Kidney (tissue), 14 donors: ENCODE measurements around the gene KATNB1. TPM values are rescaled to one million over a fixed set of nuclear protein-coding genes. Genes with fewer than 3 reads are reported as not detected.
A peak's percentile ranks its signal among the peaks of the same experiment; 100 is the strongest.

Experiments
- DNase-seq, 5 donors: peaks; one replicate each; pipeline ENCODE4 v3.0.0-alpha.2; 2013 to 2020
- FAIRE-seq: peaks from 2 replicates; lab custom pipeline; 2012; peaks lifted over from hg19 to GRCh38; lab: Jason Lieb, UNC
- H3K27ac ChIP-seq, 2 donors: one replicate each; pipeline ENCODE4 v1.7.0; 2013; ENCODE audit warnings: low read depth in 2 of 2, low read length in 2 of 2, inconsistent platforms in 1 of 2
- H3K27me3 ChIP-seq: one replicate; pipeline ENCODE4 v1.7.1; 2013; ENCODE audit warnings: low read length, inconsistent platforms; ENCODE audit not compliant: control insufficient read depth, insufficient read depth
- H3K36me3 ChIP-seq, 3 donors: one replicate each; pipeline versions ENCODE4 v1.7.0 to v1.7.1; 2013; ENCODE audit warnings: low read length in 3 of 3, control low read depth in 1 of 3, inconsistent platforms in 1 of 3; ENCODE audit not compliant: insufficient read depth in 3 of 3, control insufficient read depth in 2 of 3
- H3K4me1 ChIP-seq, 3 donors: one replicate each; pipeline versions ENCODE4 v1.7.0 to v1.7.1; 2013; ENCODE audit warnings: low read length in 3 of 3, inconsistent platforms in 1 of 3, low read depth in 1 of 3; ENCODE audit not compliant: control insufficient read depth in 2 of 3, insufficient read depth in 2 of 3
- H3K4me3 ChIP-seq, 3 donors: one replicate each; pipeline versions ENCODE4 v1.7.0 to v1.8.1; 2013; ENCODE audit warnings: low read length in 3 of 3, control low read depth in 1 of 3, inconsistent platforms in 1 of 3
- H3K9ac ChIP-seq, 3 donors: one replicate each; pipeline versions ENCODE4 v1.7.0 to v1.7.1; 2013; ENCODE audit warnings: low read length in 3 of 3, control low read depth in 1 of 3, inconsistent platforms in 1 of 3
- H3K9me3 ChIP-seq, 3 donors: one replicate each; pipeline versions ENCODE4 v1.7.0 to v1.7.1; 2013; ENCODE audit warnings: low read length in 3 of 3, control low read depth in 1 of 3, inconsistent platforms in 1 of 3; ENCODE audit not compliant: control insufficient read depth in 2 of 3, insufficient read depth in 1 of 3
- CTCF ChIP-seq: IDR thresholded peaks from 3 replicates; pipeline ENCODE4 v1.5.1; 2012; ENCODE audit warnings: mild to moderate bottlenecking, moderate library complexity, borderline replicate concordance; ENCODE audit not compliant: insufficient read depth; ENCODE audit errors: extremely low read depth
- intact Hi-C: fragments of 100-400 bp; cut with DNase I; formaldehyde crosslinking; loops from one replicate; pipeline ENCODE4 v1.11.1; 2022
- polyA plus RNA-seq: library from polyadenylated mRNA; stranded (reverse); fragments of 350-450 nt; fragmentation: Illumina TruSeq; extraction: RNeasy Lipid Tissue Mini Kit (QIAGEN cat#74804); gene quantifications from one replicate; pipeline ENCODE4 v1.2.3, GENCODE V29; 2014; ENCODE audit warnings: low read depth, low replicate concordance; ENCODE audit not compliant: insufficient read depth
- total RNA-seq: library from RNA; stranded (reverse); fragmentation: NEBNext Ultra II Directional; extraction: Animal tissue kit (Norgen Biotek cat#: 25700); gene quantifications from one replicate; pipeline ENCODE4 v1.2.1, GENCODE V29; 2021
- donor health status: control.
- donor health status: control.
- donor health status: control.
- donor health status: control.
- donor health status: control.
- donor health status: DM: yes; HTN: yes; CAD: no.
- donor health status: Normal renal cell carcinoma (clear cell type).

The KATNB1 gene
- total and polyA plus RNA-seq, 2 donors from 2014 or later: 13.9 to 14.5 TPM

DNA sequence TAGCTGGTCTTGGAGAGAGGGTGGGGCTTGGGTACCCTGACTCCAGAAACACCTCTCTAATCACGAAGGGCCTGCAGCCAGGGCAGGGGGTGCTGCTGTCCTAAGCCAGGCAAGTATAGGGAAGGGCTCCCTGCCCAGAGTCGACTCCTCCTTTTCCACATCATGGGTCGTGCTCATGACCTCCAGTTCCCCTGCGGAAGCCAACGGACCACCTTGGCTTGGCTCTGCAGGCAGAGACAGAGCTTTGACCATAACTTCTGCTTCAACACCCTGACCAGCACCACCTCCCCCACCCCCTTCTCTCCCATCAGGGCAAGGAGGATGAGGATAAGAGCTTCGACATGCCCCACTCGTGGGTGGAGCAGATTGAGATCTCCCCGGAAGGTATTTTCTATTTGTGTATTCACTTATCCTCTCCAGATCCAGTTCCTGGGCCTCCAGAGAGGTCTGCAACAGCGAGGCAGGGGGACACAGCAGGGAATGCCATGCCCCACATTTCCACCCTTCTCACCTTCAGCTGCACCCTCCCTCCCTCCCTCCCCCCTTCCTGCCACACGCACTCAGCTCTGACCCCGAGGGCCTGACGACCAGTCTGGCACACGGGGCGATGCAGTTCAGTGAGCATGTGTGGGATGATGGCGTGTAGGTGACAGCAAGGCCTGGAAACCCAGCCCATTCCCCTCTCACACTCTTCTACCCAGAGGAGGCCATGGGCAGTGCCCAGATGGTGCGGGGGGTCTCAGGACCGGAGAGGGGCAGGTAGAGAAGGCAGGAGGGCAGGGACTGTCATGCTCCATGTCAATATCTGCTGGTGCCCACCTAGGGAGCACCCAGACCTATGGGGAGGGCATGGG lies 14.0 kb upstream of the KATNB1 start:
- H3K36me3 ChIP-seq: no peaks in the 10 kb centered on the region
- FAIRE-seq (no peak), DNase-seq (peak in 4 of 5 donors; percentile 40 to 68 (median 60))
- no peak overlapping the region for H3K4me3 ChIP-seq
- H3K4me1 ChIP-seq: no peaks in the 10 kb centered on the region
- no peaks in the 10 kb centered on the region for H3K9me3 ChIP-seq
- H3K27me3 ChIP-seq: no peaks in the 10 kb centered on the region
- TF ChIP-seq CTCF: no peak
- no peak overlapping the region for H3K9ac ChIP-seq
- intact Hi-C loops: no loop called here
- no peak overlapping the region for H3K27ac ChIP-seq

DNA sequence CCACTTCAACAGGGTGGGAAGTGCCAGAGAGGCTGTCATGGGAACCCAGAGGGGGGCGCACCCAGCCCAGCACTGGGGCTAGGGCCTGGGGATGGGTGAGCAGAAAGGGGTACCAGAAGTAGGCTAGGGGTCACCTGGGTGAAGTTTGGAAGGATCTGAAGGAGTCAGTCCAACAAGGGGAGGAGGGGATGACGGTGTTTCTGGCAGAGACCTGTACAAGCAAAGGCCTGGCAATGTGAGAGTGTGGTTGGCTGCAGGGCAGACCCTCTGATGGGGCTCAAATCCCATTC lies 13.4 kb upstream of the KATNB1 start:
- TF ChIP-seq CTCF: no peak
- FAIRE-seq (no peak), DNase-seq (no peak)
- Histone ChIP-seq H3K4me3 (no peak overlapping the region), H3K4me1 (no peaks in the 10 kb centered on the region), H3K27ac (no peak overlapping the region), H3K27me3 (no peaks in the 10 kb centered on the region), H3K36me3 (no peaks in the 10 kb centered on the region), H3K9me3 (no peaks in the 10 kb centered on the region), H3K9ac (no peak overlapping the region)
- intact Hi-C loops: no loop called here

- Histone ChIP-seq H3K36me3 (no peaks in the 10 kb centered on the region), H3K27ac (no peak overlapping the region), H3K27me3 (no peaks in the 10 kb centered on the region), H3K4me1 (no peaks in the 10 kb centered on the region), H3K4me3 (no peak overlapping the region), H3K9me3 (no peaks in the 10 kb centered on the region), H3K9ac (no peak overlapping the region)
- no peak for TF ChIP-seq CTCF
- intact Hi-C loops: no loop called here
- FAIRE-seq (no peak), DNase-seq (peak in 2 of 5 donors; percentile 25 to 39)
Measured at GRCh38 chr16:57722651-57723050, 12.9 kb upstream of the KATNB1 start.

DNA sequence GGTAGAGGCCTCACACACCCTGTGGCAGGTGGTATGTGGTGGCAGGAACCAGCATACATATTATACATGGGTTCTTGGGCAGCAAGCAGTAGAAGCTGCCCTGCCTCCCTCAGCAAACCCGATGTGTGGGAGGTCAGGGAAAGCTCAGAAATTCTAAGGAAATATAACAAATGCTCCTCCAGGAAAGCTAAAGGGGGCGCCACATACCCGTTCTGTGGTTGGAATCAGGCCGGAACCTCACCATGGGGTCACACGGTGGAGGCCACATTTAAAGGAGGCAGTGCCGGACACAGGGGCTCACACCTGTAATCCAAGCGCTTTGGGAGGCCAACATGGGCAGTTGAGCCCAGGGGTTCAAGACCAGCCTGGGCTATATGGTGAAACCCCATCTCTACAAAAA lies 12.4 kb upstream of the KATNB1 start:
- Histone ChIP-seq H3K4me1 (no peaks in the 10 kb centered on the region), H3K27me3 (no peaks in the 10 kb centered on the region)
- intact Hi-C loops: no loop called here

More for the DNA sequence above, 12.4 kb upstream of the KATNB1 start:
- Histone ChIP-seq H3K27ac (no peak overlapping the region), H3K36me3 (no peaks in the 10 kb centered on the region), H3K9me3 (no peaks in the 10 kb centered on the region), H3K4me3 (no peak overlapping the region), H3K9ac (no peak overlapping the region)
- no peak for DNase-seq
- FAIRE-seq: no peak
- peak; percentile 23 for TF ChIP-seq CTCF
